Adipocyte (in vitro differentiated cells): ENCODE results near the gene USP2.

Experiments used
- DNase-seq: peaks from one replicate; pipeline ENCODE4 v3.0.0-alpha.2; 2015; ENCODE audit warnings: low read depth
- H3K27me3 ChIP-seq: replicated peaks from 2 replicates; pipeline ENCODE4 v1.7.0; 2013; ENCODE audit warnings: mild to moderate bottlenecking, low read length, moderate library complexity; ENCODE audit not compliant: control insufficient read depth, insufficient read depth
- H3K36me3 ChIP-seq: 2 replicates; pipeline ENCODE4 v1.7.0; 2013; ENCODE audit warnings: low read length, mild to moderate bottlenecking, moderate library complexity; ENCODE audit not compliant: control insufficient read depth, insufficient read depth, severe bottlenecking
- H3K4me1 ChIP-seq: 2 replicates; pipeline ENCODE4 v1.7.0; 2013; ENCODE audit warnings: mild to moderate bottlenecking, low read length, moderate library complexity; ENCODE audit not compliant: control insufficient read depth, insufficient read depth
- H3K4me3 ChIP-seq: 2 replicates; pipeline ENCODE4 v1.7.0; 2013; ENCODE audit warnings: mild to moderate bottlenecking, low read length, moderate library complexity
- H3K9ac ChIP-seq: 2 replicates; pipeline ENCODE4 v1.7.0; 2013; ENCODE audit warnings: mild to moderate bottlenecking, low read length, moderate library complexity
- H3K9me3 ChIP-seq: 2 replicates; pipeline ENCODE4 v1.7.0; 2013; ENCODE audit warnings: mild to moderate bottlenecking, low read length, moderate library complexity; ENCODE audit not compliant: control insufficient read depth

Gene USP2, protein sequence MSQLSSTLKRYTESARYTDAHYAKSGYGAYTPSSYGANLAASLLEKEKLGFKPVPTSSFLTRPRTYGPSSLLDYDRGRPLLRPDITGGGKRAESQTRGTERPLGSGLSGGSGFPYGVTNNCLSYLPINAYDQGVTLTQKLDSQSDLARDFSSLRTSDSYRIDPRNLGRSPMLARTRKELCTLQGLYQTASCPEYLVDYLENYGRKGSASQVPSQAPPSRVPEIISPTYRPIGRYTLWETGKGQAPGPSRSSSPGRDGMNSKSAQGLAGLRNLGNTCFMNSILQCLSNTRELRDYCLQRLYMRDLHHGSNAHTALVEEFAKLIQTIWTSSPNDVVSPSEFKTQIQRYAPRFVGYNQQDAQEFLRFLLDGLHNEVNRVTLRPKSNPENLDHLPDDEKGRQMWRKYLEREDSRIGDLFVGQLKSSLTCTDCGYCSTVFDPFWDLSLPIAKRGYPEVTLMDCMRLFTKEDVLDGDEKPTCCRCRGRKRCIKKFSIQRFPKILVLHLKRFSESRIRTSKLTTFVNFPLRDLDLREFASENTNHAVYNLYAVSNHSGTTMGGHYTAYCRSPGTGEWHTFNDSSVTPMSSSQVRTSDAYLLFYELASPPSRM

DNA sequence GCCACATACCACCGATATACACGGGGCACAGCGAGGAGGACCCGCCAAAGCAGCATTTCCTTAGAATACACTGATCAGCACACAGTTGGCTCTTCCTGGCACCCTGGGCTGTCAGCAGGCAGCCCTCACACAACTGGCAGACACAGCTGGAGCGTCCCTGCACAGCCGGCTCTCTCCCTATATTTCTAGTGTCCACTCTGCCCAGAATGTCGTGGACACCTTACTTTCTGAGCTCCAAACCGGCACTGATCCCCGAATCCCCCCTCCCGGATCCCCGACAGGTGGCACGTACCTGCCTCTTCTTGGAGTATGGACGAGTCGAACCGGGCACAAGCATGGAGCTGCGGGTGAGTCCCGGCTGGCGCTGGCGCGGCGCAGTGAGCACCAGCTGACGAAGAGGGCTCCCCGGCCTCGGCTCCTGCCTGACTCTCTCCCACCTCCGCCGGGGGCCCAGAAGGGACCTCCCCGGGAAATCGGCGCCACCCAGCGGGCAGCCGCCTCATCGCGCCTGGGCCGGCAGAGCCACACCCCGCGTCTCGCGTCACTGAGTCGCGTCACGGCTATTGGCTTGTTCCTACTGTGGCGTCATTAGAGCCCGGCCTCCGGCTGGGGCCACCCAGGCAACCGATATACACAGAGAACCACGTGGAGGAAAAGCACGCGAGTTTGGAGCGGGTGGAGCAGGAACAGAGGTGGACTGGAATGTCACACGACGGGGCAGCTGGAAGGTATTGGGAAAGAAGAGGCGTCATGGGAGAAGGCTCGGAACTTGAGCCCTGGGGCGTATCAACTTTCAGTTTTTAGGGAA lies at the start of gene USP2:
Gene USP2 (minus strand): TSS at position 510 of the 808 bp plus-strand sequence. CDS start 8,210 bp downstream, outside the sequence.
- Histone ChIP-seq H3K4me1 (peaks cover 20% of the 10 kb centered on the region), H3K4me3 (peak within 1 kb of the TSS; percentile 83), H3K9me3 (no peaks in the 10 kb centered on the region), H3K27me3 (no peaks in the 10 kb centered on the region), H3K36me3 (no peaks in the 10 kb centered on the region), H3K9ac (peak within 1 kb of the TSS; percentile 74)
- DNase-seq: peak; percentile 99

- no peak for DNase-seq
- no peak overlapping the region for H3K9ac ChIP-seq
- peaks cover 22% of the 10 kb centered on the region for H3K4me1 ChIP-seq
- no peak overlapping the region for H3K4me3 ChIP-seq
- H3K9me3 ChIP-seq: no peaks in the 10 kb centered on the region
- no peaks in the 10 kb centered on the region for H3K27me3 ChIP-seq
- no peaks in the 10 kb centered on the region for H3K36me3 ChIP-seq
Observed at GRCh38 chr11:119427279-119427678, 45.8 kb upstream of the USP2 start.

DNA sequence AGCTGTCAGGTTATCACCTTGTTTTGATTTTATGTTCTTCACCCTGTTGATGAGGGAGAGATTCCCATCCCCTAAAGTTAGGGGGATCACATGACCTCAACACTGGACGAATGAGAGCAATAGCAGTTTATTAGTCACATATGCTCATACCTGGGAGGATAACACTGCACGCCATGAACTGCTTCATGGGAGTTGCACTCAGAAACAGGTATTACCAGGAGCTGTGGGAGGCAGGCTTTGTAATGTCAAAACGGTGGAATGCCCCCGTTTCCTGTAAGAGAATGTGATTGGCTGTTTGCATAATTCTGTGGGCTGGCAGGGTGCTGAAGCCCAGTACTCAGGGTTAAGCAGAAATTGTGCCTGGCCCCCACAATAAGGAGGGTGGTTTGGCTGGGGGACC lies 44.7 kb upstream of the USP2 start:
- H3K9me3 ChIP-seq: no peaks in the 10 kb centered on the region
- H3K4me3 ChIP-seq: no peak overlapping the region
- H3K27me3 ChIP-seq: no peaks in the 10 kb centered on the region
- no peak for DNase-seq
- H3K4me1 ChIP-seq: peaks cover 17% of the 10 kb centered on the region
- H3K36me3 ChIP-seq: no peaks in the 10 kb centered on the region
- no peak overlapping the region for H3K9ac ChIP-seq

- Histone ChIP-seq H3K9me3 (no peaks in the 10 kb centered on the region), H3K36me3 (peaks cover 10% of the 10 kb centered on the region), H3K27me3 (no peaks in the 10 kb centered on the region), H3K9ac (no peak overlapping the region), H3K4me3 (no peak overlapping the region), H3K4me1 (peaks cover 30% of the 10 kb centered on the region)
- DNase-seq: no peak
Observed at GRCh38 chr11:119424775-119425174, 43.3 kb upstream of the USP2 start.

DNA sequence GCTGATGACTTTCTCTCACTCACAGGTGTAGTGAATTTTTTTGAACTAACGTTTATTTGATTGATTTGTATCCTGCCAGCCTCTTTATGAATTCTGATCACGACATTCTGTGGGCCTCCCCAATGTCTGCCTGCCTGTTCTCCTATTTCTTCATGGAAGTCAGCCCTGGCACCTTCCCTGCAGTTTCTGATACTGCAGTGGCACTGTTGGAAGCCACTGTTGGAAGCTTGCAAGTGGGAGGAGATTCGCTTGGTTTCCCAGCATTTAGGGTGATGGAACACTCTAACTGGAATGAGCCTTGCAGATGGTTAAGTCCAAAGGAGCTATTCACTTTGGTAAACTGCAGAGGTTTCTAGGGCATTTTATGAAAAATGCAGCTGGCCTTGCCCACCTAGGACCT lies 42.8 kb upstream of the USP2 start:
- Histone ChIP-seq H3K9ac (no peak overlapping the region), H3K36me3 (peaks cover 15% of the 10 kb centered on the region), H3K4me1 (peaks cover 35% of the 10 kb centered on the region), H3K9me3 (no peaks in the 10 kb centered on the region), H3K4me3 (no peak overlapping the region), H3K27me3 (no peaks in the 10 kb centered on the region)
- DNase-seq: no peak

- Histone ChIP-seq H3K9me3 (no peaks in the 10 kb centered on the region), H3K4me1 (peaks cover 41% of the 10 kb centered on the region), H3K4me3 (peak overlapping the region; percentile 85), H3K36me3 (peaks cover 21% of the 10 kb centered on the region), H3K9ac (peak overlapping the region; percentile 95), H3K27me3 (no peaks in the 10 kb centered on the region)
- DNase-seq: no peak
Observed at GRCh38 chr11:119423509-119424254, 42.2 kb upstream of the USP2 start.

DNA sequence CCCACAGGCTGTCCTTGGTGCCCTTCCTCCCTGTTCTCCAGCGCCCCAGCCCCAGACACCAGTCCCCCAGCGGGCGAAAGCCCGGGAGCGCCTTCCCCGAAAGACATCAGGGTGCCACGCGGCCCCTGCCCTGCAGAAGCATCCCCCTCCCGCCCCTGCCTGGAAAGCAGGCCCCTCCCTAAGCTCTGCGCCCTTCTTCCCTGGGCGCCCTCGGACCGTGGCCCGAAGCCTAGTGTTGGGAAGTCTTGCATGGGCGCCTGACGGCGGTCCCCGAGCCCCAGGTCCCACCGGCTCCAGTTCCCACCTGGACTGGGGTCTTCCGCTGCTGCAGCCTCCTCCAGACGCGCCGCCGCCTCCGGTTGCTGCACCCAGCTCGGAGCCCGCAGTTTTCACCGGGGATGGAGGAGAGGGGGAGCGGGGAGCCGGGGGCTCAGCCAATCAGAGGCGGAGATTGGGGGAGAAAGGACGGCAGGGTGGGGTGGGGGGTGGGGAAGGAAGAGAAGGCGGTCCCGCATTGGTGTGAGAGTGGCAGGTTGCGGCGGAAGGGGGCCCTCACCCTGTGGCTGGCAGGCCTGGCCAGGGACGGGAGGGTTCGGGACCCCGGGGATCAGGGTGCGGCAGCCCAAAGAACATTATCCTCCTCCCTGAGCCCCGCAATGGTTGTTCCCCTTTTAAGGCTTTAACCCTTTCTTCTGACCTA lies 41.5 kb upstream of the USP2 start, which contains the start of gene THY1:
Gene THY1 (minus strand): TSS at position 364 of the 700 bp plus-strand sequence. CDS start 2,267 bp downstream, outside the sequence.
- H3K9ac ChIP-seq: peak within 1 kb of the TSS; percentile 95
- peak; percentile 82 for DNase-seq
- H3K9me3 ChIP-seq: no peaks in the 10 kb centered on the region
- H3K36me3 ChIP-seq: peaks cover 25% of the 10 kb centered on the region
- peak within 1 kb of the TSS; percentile 85 for H3K4me3 ChIP-seq
- no peaks in the 10 kb centered on the region for H3K27me3 ChIP-seq
- H3K4me1 ChIP-seq: peaks cover 48% of the 10 kb centered on the region

DNA sequence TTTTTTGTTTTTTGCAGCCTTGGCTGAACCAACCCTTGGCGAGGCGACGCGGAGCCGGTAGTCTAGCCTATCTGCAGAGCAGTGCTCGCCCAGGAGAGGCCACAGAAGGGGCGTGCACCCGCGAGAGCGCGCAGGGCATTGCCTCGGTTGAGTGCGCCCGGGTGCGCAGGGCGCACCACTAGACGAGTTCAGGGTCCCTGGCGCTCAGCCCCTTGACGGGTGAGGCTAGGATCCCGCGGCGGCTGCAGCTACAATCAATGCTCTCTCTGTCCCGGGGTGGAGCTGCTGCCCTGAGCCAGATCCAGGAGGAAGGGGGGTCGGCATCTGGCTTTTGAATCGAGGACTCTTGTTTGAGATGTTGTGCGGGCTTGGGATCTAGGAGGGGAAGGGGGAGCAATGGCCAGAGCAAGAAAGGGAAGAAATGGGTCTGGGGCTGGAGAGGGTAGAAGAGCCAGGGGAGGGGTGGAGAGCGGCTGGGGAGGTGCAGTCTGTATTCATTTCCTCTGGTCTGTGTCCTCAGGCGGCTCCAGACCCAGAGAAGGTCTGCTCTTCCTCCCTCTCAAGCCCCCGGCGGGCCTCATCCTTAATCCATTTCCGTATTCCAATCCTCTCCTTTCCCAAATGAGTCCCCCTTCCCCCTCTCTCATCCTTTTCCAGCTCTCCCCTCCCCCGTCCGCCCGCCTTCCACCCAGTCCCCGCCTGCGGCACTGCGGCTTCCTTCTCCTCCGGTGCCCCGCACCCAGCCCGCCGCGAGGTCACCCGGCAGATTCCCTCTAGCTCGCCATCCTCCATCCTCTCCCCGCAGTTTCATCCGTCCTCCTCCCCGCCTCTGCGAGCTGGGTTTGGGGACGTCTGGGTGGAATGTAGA lies 40.7 kb upstream of the USP2 start:
- Histone ChIP-seq H3K4me1 (peaks cover 50% of the 10 kb centered on the region), H3K27me3 (no peaks in the 10 kb centered on the region), H3K36me3 (peaks cover 25% of the 10 kb centered on the region), H3K9ac (peak overlapping the region; percentile 95), H3K9me3 (no peaks in the 10 kb centered on the region), H3K4me3 (peak overlapping the region; percentile 85)
- peak; percentile 77 for DNase-seq

- Histone ChIP-seq H3K36me3 (peaks cover 25% of the 10 kb centered on the region), H3K4me3 (peak overlapping the region; percentile 85), H3K9me3 (no peaks in the 10 kb centered on the region), H3K9ac (peak overlapping the region; percentile 95), H3K27me3 (no peaks in the 10 kb centered on the region), H3K4me1 (peaks cover 53% of the 10 kb centered on the region)
- peak; percentile 37 for DNase-seq
Observed at GRCh38 chr11:119421351-119421750, 39.9 kb upstream of the USP2 start.
